Fibroblast of peridontal ligament (primary cell): ENCODE results near the gene TOM1.

Experiments
- DNase-seq: peaks from one replicate; pipeline ENCODE4 v3.0.0-alpha.2; 2010; ENCODE audit errors: extremely low read depth

Gene TOM1

DNA sequence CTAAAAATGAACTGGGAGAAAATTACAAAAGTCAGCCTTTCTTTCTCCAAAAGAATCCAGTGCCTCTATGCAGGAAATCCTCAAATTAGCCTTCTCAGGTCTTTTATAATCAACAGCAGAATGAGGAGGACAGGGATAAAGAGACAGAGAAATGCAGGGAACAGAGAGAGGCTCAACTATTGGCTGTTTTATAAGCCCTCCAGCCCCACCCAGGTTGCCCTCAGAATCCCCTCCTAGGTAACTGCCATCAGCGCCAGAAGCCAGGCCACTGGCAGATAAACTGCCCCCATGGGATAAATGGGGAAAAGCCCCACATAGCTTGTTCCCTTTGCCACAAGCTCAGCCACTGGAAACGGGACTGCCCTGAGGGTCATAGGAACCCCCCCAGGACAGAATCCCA, 70.3 kb downstream of the TOM1 start:
- DNase-seq: no peak

DNA sequence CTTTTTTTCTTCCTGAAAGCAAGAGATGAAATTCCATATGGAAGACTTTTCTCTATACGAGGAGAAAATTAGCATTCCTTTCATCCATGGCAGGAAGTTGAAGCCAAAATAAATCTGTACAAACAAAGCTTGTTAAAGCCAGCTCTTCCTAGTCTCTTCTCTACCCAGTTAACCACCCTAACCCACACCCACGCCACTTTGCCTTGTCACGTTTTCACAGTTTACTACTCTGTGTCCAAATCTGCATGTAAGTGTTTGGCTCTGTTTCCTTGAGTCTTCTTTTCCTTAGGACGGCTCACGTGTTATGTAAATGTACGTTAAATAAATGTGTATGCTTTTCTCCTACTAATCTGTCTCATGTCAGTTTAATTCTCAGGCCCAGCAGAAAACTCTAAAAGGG, 74.1 kb downstream of the TOM1 start:
- no peak for DNase-seq

DNA sequence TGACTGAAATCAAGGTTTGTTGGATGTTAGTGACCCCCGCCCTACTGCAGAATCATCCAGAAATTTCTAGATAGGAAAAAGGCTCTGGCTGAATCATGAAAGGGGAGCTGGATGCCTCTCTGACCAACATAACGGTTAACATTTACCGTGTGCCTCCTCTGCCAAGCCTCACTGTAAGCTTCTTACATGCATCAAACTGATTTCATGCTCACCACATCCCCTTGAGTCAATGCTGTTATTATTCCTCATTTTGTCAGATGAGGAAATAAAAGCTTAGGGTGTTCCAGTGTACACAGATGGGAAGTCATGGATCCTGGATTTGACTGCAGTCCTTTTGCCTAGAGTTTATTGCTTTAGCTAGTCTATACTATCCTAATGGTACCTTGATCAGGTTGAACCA, 75.3 kb downstream of the TOM1 start:
- peak; percentile 65 for DNase-seq

DNA sequence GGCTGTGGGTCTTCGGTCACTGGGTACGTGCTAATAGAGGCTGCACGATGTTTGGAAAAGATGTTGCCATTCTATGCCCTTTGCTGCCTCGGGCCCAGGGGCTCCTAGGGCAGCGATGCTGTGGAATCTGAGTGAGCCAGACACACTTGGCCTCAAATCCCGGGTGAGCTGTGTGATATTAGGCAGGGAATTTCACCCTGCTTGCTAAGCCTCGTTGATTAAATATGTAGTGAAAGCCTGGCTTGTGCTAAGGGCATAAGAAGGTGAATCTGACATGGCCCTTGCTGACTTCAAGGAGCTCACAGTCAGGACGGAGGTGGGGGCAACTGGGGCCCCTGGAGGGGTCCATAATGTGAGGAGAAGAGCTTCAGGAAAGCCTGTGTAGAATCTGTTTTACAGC, 75.8 kb downstream of the TOM1 start:
- no peak for DNase-seq

GRCh38 chr22:35376728-35377472, 77.2 kb downstream of the TOM1 start:
- peak; percentile 99 for DNase-seq

DNA sequence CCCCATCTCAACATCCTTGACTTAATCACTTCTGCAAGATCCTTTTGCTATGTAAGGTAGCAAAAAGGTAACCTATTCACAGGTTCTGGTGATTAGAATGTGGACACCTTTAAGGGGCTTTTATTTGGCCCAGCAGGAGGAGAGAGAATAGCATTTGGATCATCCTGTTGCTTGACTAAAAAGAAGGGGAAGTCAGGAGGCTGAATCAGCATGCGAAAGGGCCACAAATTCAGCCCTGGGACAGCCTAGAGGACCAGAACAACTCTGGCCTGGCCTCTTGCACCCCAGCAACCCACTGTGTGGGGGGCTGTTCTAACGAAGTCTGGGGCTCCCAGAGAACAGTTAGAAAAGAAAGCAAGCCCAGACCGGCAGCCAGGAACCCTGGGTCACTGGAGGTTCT, 78.0 kb downstream of the TOM1 start:
- DNase-seq: no peak

DNA sequence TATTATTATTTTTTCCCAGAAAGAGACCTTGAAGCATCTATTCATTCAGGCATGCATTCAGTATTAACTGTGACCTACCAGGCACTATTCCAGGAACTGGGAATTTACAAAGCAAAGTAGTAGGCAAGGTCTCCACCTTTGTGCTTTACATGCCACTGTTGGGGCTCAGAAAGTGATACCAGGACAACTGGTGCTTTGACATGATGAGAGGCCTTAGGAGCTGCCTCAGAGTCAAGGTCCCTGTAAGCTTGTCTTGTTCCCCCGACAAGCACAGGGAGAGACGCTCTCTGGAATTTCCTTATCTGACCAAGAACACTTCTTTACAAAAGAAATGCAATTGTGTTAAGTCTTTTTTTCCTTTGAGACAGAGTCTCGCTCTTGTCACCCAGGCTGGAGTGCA, 78.9 kb downstream of the TOM1 start:
- DNase-seq: no peak

GRCh38 chr22:35379146-35379993, 79.7 kb downstream of the TOM1 start:
- no peak for DNase-seq

- peak; percentile 40 for DNase-seq
These were observed 80.3 kb downstream of the TOM1 start for GRCh38 chr22:35380013-35380412.

- peak; percentile 91 for DNase-seq
These were observed 81.1 kb downstream of the TOM1 start, which contains the start of gene HMOX1 for GRCh38 chr22:35380537-35381423. Gene HMOX1, plus strand, starts transcription at chr22:35381096. Its CDS starts 78 bp downstream, at chr22:35381174.

DNA sequence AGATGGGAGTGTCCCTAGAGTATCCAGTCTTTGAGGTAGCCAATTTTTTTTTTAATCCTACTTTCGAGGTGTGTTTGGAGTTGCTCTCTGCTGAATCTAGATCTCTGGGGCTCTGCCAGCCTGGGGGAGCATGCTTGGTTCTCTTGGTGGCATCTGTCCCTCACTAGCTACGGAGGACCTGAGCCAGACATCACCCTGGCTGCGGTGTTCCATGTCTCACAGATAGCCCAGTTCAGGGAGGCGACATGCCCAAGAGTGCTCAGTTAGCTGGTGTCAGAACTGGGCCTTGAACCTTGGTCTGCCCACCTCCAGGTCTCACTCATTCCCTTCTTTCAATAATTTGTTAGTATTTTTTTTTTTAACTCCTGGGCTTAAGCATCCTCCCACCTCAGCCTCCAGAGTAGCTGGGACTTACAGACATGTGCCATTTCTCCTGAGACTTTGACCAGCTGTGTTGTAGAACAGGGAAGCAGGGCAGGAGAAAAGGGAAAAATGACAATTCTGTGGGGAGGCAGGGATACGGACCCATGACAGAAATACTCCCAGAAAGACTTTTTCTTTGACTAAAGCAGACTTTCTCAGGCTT, 81.8 kb downstream of the TOM1 start:
- no peak for DNase-seq

- DNase-seq: no peak
These were observed 84.0 kb downstream of the TOM1 start for GRCh38 chr22:35383679-35384071.

- no peak for DNase-seq
These were observed 84.8 kb downstream of the TOM1 start for GRCh38 chr22:35384527-35384926.

DNA sequence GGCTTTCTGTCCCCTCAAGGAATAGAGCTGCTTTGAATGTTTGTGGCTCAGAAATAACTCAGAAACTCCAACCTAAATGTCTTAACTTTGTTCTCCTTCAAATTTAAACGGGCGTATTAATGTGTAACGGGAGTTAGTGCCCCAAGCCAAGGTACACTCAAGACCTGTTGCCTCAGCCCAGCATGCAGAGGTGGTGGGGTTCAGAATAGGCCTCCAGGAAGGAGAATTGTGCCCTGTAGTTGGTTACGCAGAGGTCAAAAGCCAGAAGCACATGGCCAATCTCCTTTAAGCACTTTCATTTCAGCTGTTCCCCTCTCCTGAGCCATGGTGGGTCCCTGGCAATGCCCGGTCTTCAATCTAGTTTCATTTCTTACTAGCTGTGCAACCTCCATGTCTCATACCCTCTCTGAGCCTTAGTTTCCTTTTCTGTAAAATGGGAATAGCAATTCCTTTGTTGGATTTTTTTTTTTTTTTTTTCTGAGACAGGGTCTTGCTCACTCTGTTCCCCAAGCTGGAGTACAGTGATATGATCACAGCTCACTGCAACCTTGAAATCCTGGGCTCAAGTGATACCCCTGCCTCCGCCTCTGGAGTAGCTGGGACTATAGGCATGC, 85.4 kb downstream of the TOM1 start:
- no peak for DNase-seq

DNA sequence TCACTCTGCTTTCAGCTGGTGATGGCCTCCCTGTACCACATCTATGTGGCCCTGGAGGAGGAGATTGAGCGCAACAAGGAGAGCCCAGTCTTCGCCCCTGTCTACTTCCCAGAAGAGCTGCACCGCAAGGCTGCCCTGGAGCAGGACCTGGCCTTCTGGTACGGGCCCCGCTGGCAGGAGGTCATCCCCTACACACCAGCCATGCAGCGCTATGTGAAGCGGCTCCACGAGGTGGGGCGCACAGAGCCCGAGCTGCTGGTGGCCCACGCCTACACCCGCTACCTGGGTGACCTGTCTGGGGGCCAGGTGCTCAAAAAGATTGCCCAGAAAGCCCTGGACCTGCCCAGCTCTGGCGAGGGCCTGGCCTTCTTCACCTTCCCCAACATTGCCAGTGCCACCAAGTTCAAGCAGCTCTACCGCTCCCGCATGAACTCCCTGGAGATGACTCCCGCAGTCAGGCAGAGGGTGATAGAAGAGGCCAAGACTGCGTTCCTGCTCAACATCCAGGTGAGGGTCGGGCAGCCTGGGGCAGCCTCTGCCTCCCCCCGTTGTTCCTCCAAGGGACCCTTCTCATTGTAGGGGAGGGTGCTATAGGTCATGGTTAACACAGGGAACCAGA, 87.1 kb downstream of the TOM1 start:
- DNase-seq: no peak

GRCh38 chr22:35390933-35391332, 91.2 kb downstream of the TOM1 start:
- DNase-seq: no peak

DNA sequence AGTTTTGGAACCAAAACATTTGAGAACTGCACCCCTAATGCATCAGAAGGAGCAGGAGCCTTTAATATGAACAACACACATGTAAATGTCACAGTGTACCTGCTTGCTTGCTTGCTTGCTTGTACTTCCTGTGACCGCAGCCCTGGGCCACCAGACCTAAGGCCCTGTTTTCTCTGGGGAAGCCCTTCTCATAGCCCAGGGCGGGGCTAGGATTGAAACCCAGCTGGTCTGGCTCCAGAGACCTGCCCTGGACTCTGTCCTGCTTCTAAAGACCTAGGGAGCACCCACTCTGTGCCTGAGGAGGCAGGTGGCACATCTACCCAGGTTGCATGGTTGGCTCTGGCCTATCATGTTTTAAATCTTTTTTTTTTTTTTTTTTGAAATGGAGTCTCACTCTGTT, 92.7 kb downstream of the TOM1 start:
- DNase-seq: no peak

DNA sequence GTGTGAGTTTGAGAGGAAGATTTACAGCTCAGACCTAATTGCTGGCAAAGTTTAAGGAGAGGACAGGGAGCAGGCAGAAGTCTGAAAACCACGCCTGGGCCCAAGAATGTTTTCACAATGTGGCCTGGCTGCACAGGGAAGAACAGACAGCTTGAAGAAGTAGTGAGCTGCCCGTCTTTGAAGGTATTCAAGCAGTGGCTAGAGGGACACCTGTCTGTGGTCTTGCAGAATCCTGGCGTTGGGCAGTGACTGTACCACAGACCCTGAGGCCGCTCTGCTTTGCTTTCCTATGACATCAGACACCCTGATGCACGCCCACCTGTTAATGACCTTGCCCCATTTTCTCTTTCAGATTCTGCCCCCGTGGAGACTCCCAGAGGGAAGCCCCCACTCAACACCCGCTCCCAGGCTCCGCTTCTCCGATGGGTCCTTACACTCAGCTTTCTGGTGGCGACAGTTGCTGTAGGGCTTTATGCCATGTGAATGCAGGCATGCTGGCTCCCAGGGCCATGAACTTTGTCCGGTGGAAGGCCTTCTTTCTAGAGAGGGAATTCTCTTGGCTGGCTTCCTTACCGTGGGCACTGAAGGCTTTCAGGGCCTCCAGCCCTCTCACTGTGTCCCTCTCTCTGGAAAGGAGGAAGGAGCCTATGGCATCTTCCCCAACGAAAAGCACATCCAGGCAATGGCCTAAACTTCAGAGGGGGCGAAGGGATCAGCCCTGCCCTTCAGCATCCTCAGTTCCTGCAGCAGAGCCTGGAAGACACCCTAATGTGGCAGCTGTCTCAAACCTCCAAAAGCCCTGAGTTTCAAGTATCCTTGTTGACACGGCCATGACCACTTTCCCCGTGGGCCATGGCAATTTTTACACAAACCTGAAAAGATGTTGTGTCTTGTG, 93.7 kb downstream of the TOM1 start:
- DNase-seq: no peak

DNA sequence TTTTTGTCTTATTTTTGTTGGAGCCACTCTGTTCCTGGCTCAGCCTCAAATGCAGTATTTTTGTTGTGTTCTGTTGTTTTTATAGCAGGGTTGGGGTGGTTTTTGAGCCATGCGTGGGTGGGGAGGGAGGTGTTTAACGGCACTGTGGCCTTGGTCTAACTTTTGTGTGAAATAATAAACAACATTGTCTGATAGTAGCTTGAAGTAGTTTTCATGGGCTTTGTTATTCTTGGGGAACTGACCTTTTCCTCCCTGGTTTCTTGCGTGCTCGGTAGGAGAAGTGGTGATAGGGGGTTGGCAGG, 94.3 kb downstream of the TOM1 start:
- DNase-seq: no peak
